PC-9 (cell line): ENCODE measurements around the gene MBD4.

Experiments
- CTCF ChIP-seq: fragments of 200-600 bp; sonication (generic); conservative IDR thresholded peaks from 2 replicates; pipeline ENCODE4 v1.6.1; 2017; ENCODE audit warnings: mixed run types, antibody characterized with exemption, mild to moderate bottlenecking, moderate library complexity
- EZH2 ChIP-seq: fragments of 200-600 bp; sonication (generic); IDR thresholded peaks from 2 replicates; pipeline ENCODE4 v1.8.0; 2017; ENCODE audit warnings: antibody characterized with exemption, low read depth

DNA sequence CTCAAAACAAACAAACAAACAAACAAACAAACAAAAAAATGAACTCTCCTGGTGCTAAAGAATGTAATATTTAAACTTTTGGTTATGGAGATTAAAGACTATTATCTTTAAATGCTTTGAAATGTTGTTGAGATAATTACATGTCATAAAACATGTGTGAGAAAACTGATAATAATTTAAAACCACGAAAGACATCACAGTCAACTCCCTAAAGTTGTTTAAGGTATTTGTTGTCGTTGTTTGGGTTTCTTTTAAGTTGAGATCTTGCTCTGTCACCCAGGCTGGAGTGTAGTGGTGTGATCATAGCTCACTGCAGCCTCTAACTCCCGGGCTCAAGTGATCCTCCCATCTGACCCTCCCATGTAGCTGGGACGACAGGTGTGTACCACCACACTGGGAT lies 23.3 kb downstream of the MBD4 start:
- TF ChIP-seq CTCF: no peak
- no peak for TF ChIP-seq EZH2
